ENCODE data around the gene EDN2.

EDN2 gene

GRCh38 chr1:41484402-41485241, at the start of gene EDN2:
Gene EDN2, minus strand, starts transcription at chr1:41484683. Its CDS starts 82 bp downstream, at chr1:41484601.
- ChIA-PET CTCF (interaction anchor here (0.9 to 1.0 kb wide), 2 partner anchors 10 kb away, joined by 6 to 7 read pairs; no protein-coding TSS in a partner anchor), POLR2A (ENCODE audit: low non-redundant PET) (no interaction called here)
- peak within 1 kb of the TSS; percentile 99 for H3K27ac ChIP-seq
- no peak; the same call in 1 of the 2 replicates for TF ChIP-seq CTCF (conservative IDR thresholded peaks at IDR 0.05; ENCODE audit: low read depth)
- DNase-seq (ENCODE audit: low spot score), result peak; percentile 75

GRCh38 chr1:41533731-41534080, 49.2 kb upstream of the EDN2 start:
- DNase-seq (ENCODE audit: low spot score), result no peak
- H3K27ac ChIP-seq, result no peak overlapping the region
- CTCF ChIA-PET, result no interaction called here
- POLR2A ChIA-PET (ENCODE audit: low non-redundant PET), result no interaction called here
- no peak for TF ChIP-seq CTCF (conservative IDR thresholded peaks at IDR 0.05; ENCODE audit: low read depth)

GRCh38 chr1:41533016-41533730, 48.7 kb upstream of the EDN2 start:
- no peak for DNase-seq (ENCODE audit: low spot score)
- TF ChIP-seq CTCF (conservative IDR thresholded peaks at IDR 0.05; ENCODE audit: low read depth), result no peak
- POLR2A ChIA-PET (ENCODE audit: low non-redundant PET), result no interaction called here
- CTCF ChIA-PET, result interaction anchor here (0.9 kb wide), 1 partner anchor 8 kb away, joined by 3 read pairs; no protein-coding TSS in a partner anchor
- no peak overlapping the region for H3K27ac ChIP-seq

GRCh38 chr1:41532206-41532975, 47.9 kb upstream of the EDN2 start:
- TF ChIP-seq CTCF (conservative IDR thresholded peaks at IDR 0.05; ENCODE audit: low read depth), result no peak
- H3K27ac ChIP-seq, result no peak overlapping the region
- ChIA-PET POLR2A (ENCODE audit: low non-redundant PET) (no interaction called here), CTCF (interaction anchor here (0.9 kb wide), 1 partner anchor 9 kb away, joined by 3 read pairs; no protein-coding TSS in a partner anchor)
- DNase-seq (ENCODE audit: low spot score), result no peak

GRCh38 chr1:41530411-41530810, 45.9 kb upstream of the EDN2 start:
- ChIA-PET CTCF (no interaction called here), POLR2A (ENCODE audit: low non-redundant PET) (no interaction called here)
- no peak overlapping the region for H3K27ac ChIP-seq
- no peak for TF ChIP-seq CTCF (conservative IDR thresholded peaks at IDR 0.05; ENCODE audit: low read depth)
- DNase-seq (ENCODE audit: low spot score), result no peak
